Measurements from ENCODE around the gene BPIFA2.
"Not testable (repeated sequence)": the region's sequence is repeated elsewhere in the genome, so short reads cannot be mapped to it uniquely, and the experiment has no call there.

The BPIFA2 gene, protein sequence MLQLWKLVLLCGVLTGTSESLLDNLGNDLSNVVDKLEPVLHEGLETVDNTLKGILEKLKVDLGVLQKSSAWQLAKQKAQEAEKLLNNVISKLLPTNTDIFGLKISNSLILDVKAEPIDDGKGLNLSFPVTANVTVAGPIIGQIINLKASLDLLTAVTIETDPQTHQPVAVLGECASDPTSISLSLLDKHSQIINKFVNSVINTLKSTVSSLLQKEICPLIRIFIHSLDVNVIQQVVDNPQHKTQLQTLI

DNA sequence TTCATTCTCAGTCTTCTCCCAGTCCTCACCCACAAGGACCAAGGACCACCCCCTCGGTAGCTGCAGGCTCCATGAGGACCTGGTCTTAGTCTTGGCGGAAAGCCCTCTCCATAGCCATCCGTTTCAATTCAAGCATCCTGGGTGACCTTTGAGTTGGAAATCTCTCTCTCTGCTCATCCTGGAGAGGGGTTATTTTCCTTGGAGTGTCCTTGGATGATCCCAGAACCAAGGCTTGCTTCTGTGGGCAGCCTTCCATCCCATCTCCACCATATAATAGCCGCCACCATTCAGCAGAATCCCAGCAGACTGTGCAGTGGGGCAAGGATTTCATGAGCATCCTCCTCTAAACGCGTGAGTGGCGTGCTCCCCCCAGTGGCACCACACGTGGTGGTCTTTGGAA is at the start of gene BPIFA2:
Gene BPIFA2, plus strand, starts transcription at position 301 of the 400 bp plus-strand sequence. CDS start 987 bp downstream, outside the sequence.
- Mint-ChIP-seq H3K9me3 (peaks cover 15% of the 10 kb centered on the region), H3K36me3 (ENCODE audit: low read depth) (no peaks in the 10 kb centered on the region), H3K4me3 (no peak within 1 kb of the TSS), H3K27ac (no peak within 1 kb of the TSS), H3K27me3 (ENCODE audit: low read depth) (peaks cover 13% of the 10 kb centered on the region), H3K4me1 (no peaks in the 10 kb centered on the region)
- TF ChIP-seq, protein P1, sequence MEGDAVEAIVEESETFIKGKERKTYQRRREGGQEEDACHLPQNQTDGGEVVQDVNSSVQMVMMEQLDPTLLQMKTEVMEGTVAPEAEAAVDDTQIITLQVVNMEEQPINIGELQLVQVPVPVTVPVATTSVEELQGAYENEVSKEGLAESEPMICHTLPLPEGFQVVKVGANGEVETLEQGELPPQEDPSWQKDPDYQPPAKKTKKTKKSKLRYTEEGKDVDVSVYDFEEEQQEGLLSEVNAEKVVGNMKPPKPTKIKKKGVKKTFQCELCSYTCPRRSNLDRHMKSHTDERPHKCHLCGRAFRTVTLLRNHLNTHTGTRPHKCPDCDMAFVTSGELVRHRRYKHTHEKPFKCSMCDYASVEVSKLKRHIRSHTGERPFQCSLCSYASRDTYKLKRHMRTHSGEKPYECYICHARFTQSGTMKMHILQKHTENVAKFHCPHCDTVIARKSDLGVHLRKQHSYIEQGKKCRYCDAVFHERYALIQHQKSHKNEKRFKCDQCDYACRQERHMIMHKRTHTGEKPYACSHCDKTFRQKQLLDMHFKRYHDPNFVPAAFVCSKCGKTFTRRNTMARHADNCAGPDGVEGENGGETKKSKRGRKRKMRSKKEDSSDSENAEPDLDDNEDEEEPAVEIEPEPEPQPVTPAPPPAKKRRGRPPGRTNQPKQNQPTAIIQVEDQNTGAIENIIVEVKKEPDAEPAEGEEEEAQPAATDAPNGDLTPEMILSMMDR (IDR thresholded peaks at IDR 0.05; ENCODE audit: unreplicated experiment in 3 of 3): no peak

DNA sequence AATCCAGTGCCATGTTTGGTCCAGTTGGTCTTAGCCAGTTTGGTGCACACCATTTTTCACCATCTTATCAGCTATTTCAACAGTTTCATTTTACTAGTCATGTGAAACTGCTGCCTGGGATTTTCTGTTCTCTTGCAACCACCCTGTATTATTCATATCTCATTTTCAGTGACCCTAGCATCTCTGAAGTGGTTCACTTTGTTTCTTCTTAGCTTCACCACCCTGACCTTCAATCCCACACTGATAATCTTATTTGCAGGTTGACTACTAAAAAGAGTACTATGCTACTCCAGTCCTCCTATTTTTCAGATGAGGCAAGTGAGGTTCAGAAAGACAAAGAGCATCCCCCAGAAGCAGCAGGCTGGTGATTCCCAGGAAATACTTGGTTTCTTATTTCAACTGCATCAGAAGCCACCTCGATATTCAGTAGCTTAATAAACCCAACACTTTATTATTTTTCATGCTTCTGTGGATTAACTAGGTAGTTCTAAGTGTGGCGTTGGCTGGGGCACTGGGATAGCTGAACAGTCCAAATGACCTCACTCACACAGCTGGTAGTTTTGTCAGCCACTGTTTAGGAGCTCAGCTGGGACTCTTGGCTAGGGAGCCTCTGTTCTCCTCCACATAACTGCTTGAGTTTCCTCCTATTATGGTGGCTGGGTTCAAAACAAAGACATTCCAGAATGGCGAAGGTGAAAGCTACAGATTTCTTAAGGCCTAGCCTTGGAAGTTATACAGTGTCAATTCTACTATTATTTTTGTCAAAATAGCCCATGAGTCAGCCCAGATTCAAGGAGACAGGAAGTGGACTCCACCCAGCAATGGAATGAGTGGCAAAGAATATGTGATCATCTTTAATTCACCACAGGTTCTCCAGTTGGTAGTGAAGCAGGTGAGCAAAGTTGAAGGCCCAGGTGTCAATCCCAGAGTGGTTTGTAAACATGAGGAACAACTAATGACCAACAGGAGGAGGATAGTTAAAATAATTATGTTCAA is 47.9 kb upstream of the BPIFA2 start:
- H3K4me1 Mint-ChIP-seq: no peaks in the 10 kb centered on the region
- no peak overlapping the region for H3K27ac Mint-ChIP-seq
- H3K36me3 Mint-ChIP-seq (ENCODE audit: low read depth): peaks cover 3% of the 10 kb centered on the region
- H3K9me3 Mint-ChIP-seq: peaks cover 17% of the 10 kb centered on the region
- peaks cover 17% of the 10 kb centered on the region for H3K27me3 Mint-ChIP-seq (ENCODE audit: low read depth)
- no peak overlapping the region for H3K4me3 Mint-ChIP-seq
- TF ChIP-seq, protein P1 (IDR thresholded peaks at IDR 0.05; ENCODE audit: unreplicated experiment in 3 of 3): no peak

DNA sequence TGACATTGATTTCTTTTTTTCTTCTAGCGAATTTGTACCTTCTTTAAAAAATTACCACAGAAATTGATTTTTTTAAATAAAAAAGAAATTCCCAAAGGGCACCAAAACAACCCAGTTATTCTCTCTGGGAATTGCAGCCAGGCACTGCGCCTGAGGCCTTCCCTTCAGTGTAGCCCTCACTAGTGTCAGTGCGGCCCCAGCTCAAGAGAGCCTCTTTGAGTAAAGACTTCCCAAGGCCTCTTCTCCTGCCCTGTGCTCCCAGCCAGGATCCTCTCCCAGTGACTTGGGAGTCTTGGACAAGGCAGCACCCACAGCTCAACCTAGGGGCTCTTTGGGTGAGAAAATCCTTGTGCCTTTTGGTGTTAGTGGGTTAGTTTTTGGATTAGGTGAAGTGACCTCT is 47.0 kb upstream of the BPIFA2 start:
- Mint-ChIP-seq H3K27ac (no peak overlapping the region), H3K4me3 (no peak overlapping the region), H3K27me3 (ENCODE audit: low read depth) (peaks cover 21% of the 10 kb centered on the region), H3K4me1 (no peaks in the 10 kb centered on the region), H3K9me3 (peaks cover 17% of the 10 kb centered on the region), H3K36me3 (ENCODE audit: low read depth) (peaks cover 3% of the 10 kb centered on the region)
- TF ChIP-seq, protein P1 (IDR thresholded peaks at IDR 0.05; ENCODE audit: unreplicated experiment in 3 of 3): no peak

DNA sequence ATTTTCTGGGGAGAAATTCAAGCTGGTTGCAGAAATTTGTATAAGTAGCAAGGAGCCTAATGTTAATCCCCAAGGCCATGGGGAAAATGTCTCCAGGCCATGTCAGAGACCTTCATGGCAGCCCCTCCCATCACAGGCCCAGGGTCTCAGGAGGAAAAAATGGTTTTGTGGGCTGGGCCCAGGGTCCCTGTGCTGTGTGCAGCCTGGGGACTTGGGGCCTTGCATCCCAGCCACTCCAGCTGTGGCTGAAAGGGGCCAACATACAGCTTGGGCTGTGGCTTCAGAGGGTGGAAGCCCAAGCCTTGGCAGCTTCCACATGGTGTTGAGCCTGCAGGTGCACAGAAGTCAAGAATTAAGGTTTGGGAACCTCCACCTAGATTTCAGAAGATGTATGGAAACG is 45.7 kb upstream of the BPIFA2 start:
- not testable (repeated sequence) for H3K4me1 Mint-ChIP-seq, H3K27ac Mint-ChIP-seq, H3K4me3 Mint-ChIP-seq

DNA sequence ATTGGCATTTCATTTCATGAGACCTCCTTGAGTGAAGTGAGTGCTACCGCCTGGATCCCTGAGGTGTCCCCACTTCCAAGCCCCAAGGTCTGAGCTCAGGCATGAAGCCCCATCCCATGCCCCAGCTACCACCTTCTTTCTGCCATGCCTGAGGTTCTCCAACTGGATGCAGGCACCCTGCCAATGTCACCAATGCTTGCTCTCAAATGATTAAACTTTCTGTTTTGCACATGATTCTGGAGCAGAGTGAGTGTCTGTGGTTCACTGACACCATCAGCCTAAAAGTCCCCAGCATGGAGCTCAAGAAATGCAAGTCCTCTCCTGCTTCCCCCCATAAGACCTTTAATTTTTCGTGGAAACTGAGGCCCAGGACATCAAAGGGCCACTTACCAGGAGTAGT is 43.7 kb upstream of the BPIFA2 start:
- Mint-ChIP-seq H3K27me3 (ENCODE audit: low read depth) (peaks cover 30% of the 10 kb centered on the region), H3K9me3 (peaks cover 14% of the 10 kb centered on the region), H3K4me3 (no peak overlapping the region), H3K4me1 (no peaks in the 10 kb centered on the region), H3K36me3 (ENCODE audit: low read depth) (no peaks in the 10 kb centered on the region), H3K27ac (no peak overlapping the region)
- TF ChIP-seq, protein P1 (IDR thresholded peaks at IDR 0.05; ENCODE audit: unreplicated experiment in 3 of 3): no peak

More for the DNA sequence above, 45.7 kb upstream of the BPIFA2 start:
- Mint-ChIP-seq H3K27me3 (ENCODE audit: low read depth) (peaks cover 24% of the 10 kb centered on the region), H3K9me3 (peaks cover 14% of the 10 kb centered on the region)
- not testable (repeated sequence) for H3K36me3 Mint-ChIP-seq (ENCODE audit: low read depth)

DNA sequence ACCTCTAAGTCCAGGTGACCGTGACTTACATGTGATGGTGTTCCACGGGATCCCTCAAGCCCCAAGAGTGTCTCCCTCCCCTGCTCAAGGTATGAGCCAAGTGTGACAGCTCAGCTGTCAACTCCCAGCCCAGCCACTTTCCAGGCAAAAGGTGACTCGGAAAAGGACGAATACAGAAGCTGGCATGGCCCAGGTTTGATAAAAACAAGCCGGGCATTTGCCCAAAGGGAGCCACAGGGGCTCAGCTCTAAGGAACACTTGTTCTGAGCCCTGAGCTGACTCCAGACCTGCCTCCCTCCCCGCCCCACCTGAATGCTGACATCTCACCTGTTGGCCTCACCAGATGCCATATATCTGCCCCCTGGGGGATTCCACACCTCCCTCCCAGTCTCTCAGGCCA is 43.0 kb upstream of the BPIFA2 start:
- Mint-ChIP-seq H3K4me1 (no peaks in the 10 kb centered on the region), H3K9me3 (peaks cover 14% of the 10 kb centered on the region), H3K36me3 (ENCODE audit: low read depth) (no peaks in the 10 kb centered on the region), H3K4me3 (no peak overlapping the region), H3K27me3 (ENCODE audit: low read depth) (peaks cover 33% of the 10 kb centered on the region), H3K27ac (no peak overlapping the region)
- TF ChIP-seq, protein P1 (IDR thresholded peaks at IDR 0.05; ENCODE audit: unreplicated experiment in 3 of 3): no peak
